HG03280 (cell line): Measurements from ENCODE around the gene DR1.
"Not testable (repeated sequence)": the region's sequence is repeated elsewhere in the genome, so short reads cannot be mapped to it uniquely, and the experiment has no call there.

Experiments
- ATAC-seq: cut with Tn5 transposase; IDR thresholded peaks from one replicate; pipeline ENCODE4 v1.9.1; 2021; ENCODE audit warnings: mild to moderate bottlenecking, moderate library complexity; ENCODE audit not compliant: unreplicated experiment

The DR1 gene

DNA sequence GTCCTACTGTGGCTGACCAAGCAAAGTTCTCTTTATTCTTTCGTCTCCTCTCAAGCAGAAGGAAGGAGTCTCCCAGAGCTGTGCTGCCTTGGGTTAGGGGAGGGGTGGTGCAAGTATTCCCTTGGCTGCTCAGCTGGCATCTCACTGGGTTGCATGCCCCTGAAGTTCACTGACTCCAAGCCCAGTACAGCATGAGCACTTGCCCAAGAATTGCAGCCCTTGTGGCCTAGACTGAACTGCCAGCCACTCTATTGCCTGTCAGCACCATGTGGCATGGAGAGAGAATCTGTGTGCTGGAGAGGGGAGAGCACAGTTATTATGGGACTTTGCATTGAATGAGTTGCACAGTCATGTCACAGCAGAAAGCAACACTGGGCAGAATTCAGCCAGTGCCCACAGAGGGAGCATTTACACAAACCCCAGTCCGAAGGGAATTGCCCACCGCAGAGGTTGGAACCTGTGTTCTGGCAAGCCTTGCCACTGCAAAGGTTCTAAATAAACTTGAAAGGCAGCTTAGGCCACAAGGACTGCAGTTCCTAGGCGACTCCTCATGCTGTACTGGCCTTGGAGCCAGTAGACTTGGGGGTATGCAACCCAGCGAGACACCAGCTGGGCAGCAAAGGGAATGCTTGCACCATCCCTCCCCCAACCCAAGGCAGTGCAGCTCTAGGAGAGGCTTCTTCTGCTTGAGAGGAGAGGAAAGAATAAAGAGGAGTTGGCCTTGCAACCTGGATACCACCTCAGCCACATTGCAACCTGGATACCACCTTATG lies 28.8 kb downstream of the DR1 start:
- ATAC-seq: no peak

DNA sequence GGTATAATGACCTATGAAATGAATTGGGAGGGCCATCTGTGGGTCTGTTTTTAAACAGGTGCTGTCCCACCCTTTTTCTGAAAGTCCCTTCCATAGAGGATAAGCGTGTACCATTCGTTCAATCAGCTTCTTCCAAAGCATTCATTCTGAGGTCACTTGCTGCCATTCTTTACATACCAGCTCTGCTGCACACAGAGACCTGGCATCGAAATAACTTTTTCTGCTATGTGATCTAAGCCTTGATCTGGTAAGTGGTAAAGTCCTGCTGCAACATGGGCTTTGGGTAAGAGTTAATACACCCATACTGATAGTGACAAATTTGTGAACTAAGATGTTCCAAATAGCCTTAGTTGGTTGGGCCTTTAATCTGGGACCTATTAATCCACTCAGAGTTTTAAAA lies 38.9 kb downstream of the DR1 start:
- ATAC-seq: no peak

DNA sequence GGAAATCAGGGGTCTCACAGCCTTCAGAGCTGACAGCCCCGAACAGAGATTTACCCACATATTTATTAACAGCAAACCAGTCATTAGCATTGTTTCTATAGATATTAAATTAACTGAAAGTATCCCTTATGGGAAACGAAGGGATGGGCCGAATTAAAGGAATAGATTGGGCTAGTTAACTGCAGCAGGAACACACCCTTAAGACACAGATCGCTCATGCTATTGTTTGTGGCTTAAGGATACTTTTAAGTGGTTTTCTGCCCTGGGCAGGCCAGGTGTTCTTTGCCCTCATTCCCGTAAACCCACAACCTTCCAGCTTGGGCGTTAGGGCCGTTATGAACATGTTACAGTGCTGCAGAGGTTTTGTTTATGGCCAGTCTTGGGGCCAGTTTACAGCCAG lies 40.6 kb downstream of the DR1 start:
- not testable (repeated sequence) for ATAC-seq

DNA sequence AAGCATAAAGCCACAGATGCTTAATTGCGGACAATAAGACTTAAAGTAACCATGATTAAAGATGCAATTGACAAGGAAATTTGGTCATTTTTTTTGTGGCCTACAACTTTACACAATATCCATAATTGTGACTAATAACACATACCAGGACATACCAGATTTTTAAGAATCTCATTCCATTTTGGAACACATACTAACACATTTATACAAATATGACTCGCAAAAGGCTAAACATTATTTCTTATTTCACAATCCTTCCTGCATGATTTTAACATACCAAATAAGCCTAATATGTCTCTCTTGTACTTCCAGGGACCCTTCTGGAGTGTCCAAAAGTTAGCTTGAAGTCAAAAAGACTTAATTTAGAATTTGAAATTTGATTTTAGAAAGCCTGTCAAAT lies 48.8 kb downstream of the DR1 start:
- no peak for ATAC-seq

DNA sequence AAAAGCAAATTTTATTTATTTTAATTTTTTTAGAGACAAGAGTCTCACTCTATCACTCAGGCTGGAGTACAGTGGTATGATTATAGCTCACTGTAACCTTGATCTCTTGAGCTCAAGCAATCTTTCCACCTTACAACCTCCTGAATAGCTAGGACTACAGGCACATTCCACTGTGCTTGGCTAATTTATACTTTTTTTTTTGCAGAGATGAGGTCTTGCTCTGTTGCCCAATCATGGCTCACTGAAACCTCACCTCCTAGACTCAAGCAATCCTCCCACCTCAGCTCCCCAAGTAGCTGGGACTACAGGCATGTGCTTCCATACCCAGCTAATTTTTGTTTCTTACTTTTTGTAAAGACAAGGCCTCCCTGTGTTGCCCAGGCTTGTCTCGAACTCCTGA lies 49.5 kb downstream of the DR1 start:
- no peak for ATAC-seq

- ATAC-seq: no peak
Measured at GRCh38 chr1:93399781-93400180, 54.1 kb downstream of the DR1 start.

DNA sequence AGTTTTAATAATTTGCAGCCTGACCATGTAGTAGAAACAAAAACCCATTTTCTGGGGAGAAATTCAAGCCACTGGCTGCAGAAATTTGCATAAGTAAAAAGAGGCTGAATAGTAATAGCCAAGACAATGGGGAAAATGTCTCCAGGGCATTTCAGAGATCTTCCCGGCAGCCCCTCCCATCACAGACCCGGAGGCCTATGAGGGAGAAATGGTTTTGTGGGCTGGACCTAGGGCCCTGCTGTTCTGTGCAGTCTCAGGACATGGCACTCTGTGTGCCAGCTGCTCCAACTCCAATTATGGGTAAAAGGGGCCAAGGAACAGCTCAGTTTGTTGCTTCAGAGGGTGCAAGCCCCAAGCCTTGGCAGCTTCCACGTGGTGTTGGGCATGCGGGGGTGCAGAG lies 62.5 kb downstream of the DR1 start:
- no peak for ATAC-seq

GRCh38 chr1:93411000-93411399 lies 65.3 kb downstream of the DR1 start:
- ATAC-seq: no peak

DNA sequence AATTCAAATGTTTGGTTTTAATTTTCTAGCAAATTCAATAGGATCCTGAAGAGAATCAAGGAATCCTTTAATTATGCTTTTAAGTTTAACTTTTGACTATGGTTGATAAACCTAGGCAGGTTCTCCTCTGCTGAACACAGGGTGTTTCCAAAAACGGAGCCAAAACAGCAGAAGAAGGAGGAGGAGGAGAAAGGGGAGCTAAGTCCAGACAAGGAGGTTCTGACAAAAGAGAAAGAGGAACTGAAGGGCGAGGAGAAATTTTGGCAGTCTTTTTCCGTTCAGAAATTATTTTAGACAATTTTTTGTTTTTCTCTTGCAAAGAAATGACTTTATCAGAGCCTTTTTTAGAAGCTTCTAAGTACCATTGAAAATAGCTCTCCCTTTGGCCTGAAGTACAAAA lies 69.0 kb downstream of the DR1 start:
- ATAC-seq: no peak

- no peak for ATAC-seq
Measured at GRCh38 chr1:93415296-93415695, 69.6 kb downstream of the DR1 start.

DNA sequence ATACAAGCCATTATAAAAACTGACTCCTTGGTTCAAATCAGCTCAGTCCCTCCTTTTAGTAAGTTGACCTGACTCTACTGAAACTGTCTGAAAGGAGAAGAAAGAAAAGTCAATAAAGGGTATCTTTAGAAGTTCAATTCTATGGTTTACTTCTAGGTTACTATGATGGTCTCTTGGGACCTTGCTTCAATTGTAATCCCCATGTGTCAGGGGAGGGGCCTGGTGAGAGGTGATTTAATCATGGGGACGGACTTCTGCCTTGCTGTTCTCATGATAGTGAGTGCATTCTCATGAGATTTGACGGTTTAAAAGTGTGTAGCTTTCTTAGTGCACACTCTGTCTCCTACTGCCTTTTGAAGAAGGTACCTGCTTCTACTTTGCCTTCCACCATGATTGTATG lies 70.5 kb downstream of the DR1 start:
- ATAC-seq: no peak
